SU-DHL-6 (cell line): ENCODE results near the gene STX18.

Experiments used
- H2AFZ ChIP-seq: fragments of 200-600 bp; sonication (generic); 2 replicates; pipeline ENCODE4 v1.6.1; 2014; ENCODE audit warnings: low read depth, mild to moderate bottlenecking, moderate library complexity, mixed read lengths, antibody characterized with exemption, low read length; ENCODE audit not compliant: severe bottlenecking
- H3F3A ChIP-seq: fragments of 200-600 bp; shearing (Covaris generic); 2 replicates; pipeline ENCODE4 v1.6.0; 2016; ENCODE audit warnings: antibody characterized with exemption, mild to moderate bottlenecking; ENCODE audit not compliant: insufficient read depth
- H3K27ac ChIP-seq: fragments of 200-600 bp; sonication (generic); 2 replicates; pipeline ENCODE4 v1.5.1; 2016; ENCODE audit warnings: low read depth, mild to moderate bottlenecking, low read length, moderate library complexity, mixed read lengths
- H3K27me3 ChIP-seq: fragments of 200-600 bp; sonication (generic), shearing (Covaris generic); 2 replicates; pipeline ENCODE4 v1.6.0; 2014; ENCODE audit warnings: mild to moderate bottlenecking, low read length
- H3K36me3 ChIP-seq: fragments of 200-600 bp; sonication (generic); 2 replicates; pipeline ENCODE4 v1.6.1; 2014; ENCODE audit warnings: mild to moderate bottlenecking, low read length, mixed read lengths
- H3K4me2 ChIP-seq: fragments of 300-600, 200-600 bp; shearing (Covaris generic), sonication (generic); 2 replicates; pipeline ENCODE4 v1.6.0; 2014; ENCODE audit warnings: low read length, low read depth, mild to moderate bottlenecking; ENCODE audit not compliant: poor library complexity, severe bottlenecking
- H3K4me3 ChIP-seq: fragments of 200-600 bp; sonication (generic); 2 replicates; pipeline ENCODE4 v1.5.1; 2014; ENCODE audit warnings: antibody characterized with exemption, low read length, mild to moderate bottlenecking, mixed read lengths; ENCODE audit not compliant: insufficient read depth, poor library complexity, severe bottlenecking
- H3K79me2 ChIP-seq: fragments of 200-600 bp; sonication (generic); 2 replicates; pipeline ENCODE4 v1.6.1; 2014; ENCODE audit warnings: mild to moderate bottlenecking, low read length, moderate library complexity; ENCODE audit not compliant: insufficient read depth
- H3K9ac ChIP-seq: fragments of 200-600 bp; sonication (generic); 2 replicates; pipeline ENCODE4 v1.7.0; 2014; ENCODE audit warnings: mild to moderate bottlenecking, low read length
- H3K9me2 ChIP-seq: fragments of 200-600 bp; sonication (generic); replicated peaks from 2 replicates; pipeline ENCODE4 v1.6.1; 2014; ENCODE audit warnings: low read length; ENCODE audit not compliant: insufficient read depth
- H3K9me3 ChIP-seq: fragments of 200-600 bp; sonication (generic); 2 replicates; pipeline ENCODE4 v1.6.1; 2014; ENCODE audit warnings: low read length, mixed read lengths; ENCODE audit not compliant: insufficient read depth
- H4K20me1 ChIP-seq: fragments of 200-600 bp; sonication (generic); 2 replicates; pipeline ENCODE4 v1.6.1; 2014; ENCODE audit warnings: low read depth, mild to moderate bottlenecking, antibody characterized with exemption, low read length, moderate library complexity, mixed read lengths
- EZH2phosphoT487 ChIP-seq: fragments of 200-600 bp; sonication (generic), shearing (Covaris generic); conservative IDR thresholded peaks from 2 replicates; pipeline ENCODE4 v1.6.1; 2018; ENCODE audit warnings: mild to moderate bottlenecking, antibody characterized with exemption, low read length, moderate library complexity, mixed read lengths
- TF ChIP-seq, protein P1 (sequence below): fragments of 200-600 bp; sonication (generic); IDR thresholded peaks from one replicate; pipeline ENCODE4 v1.5.1; 2017; ENCODE audit warnings: antibody characterized with exemption, mild to moderate bottlenecking, low read length, moderate library complexity; ENCODE audit not compliant: insufficient read depth, poor library complexity, severe bottlenecking

The STX18 gene

DNA sequence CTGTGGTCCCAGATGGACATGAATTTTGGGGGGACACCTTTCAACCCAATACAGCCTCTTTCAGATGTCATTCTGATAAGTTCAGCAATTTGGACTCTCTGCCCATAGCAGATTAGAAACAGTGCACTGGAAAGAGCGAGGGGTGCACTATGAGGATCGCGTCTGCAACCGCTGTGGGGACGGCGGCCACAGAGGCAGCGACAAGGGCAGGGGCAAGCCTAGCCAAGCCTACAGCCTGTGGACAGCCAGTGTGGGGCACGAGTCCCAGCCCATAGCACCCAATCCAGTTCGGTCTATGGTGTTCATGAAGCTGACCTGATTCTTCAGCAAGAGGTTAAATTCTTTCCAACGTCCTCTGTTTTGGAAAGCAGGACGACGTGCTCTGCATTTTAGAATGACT is 164.7 kb downstream of the STX18 start:
- Histone ChIP-seq H3K27ac (no peak overlapping the region), H3K9me3 (no peaks in the 10 kb centered on the region), H3F3A (no peaks in the 10 kb centered on the region), H3K4me3 (no peak overlapping the region), H3K36me3 (no peaks in the 10 kb centered on the region), H3K4me2 (no peak overlapping the region), H2AFZ (no peak overlapping the region), H3K9ac (no peak overlapping the region), H3K27me3 (no peaks in the 10 kb centered on the region), H3K79me2 (no peaks in the 10 kb centered on the region), H4K20me1 (no peaks in the 10 kb centered on the region), H3K9me2 (no peaks in the 10 kb centered on the region)
- TF ChIP-seq EZH2phosphoT487, result no peak
- TF ChIP-seq, protein P1, sequence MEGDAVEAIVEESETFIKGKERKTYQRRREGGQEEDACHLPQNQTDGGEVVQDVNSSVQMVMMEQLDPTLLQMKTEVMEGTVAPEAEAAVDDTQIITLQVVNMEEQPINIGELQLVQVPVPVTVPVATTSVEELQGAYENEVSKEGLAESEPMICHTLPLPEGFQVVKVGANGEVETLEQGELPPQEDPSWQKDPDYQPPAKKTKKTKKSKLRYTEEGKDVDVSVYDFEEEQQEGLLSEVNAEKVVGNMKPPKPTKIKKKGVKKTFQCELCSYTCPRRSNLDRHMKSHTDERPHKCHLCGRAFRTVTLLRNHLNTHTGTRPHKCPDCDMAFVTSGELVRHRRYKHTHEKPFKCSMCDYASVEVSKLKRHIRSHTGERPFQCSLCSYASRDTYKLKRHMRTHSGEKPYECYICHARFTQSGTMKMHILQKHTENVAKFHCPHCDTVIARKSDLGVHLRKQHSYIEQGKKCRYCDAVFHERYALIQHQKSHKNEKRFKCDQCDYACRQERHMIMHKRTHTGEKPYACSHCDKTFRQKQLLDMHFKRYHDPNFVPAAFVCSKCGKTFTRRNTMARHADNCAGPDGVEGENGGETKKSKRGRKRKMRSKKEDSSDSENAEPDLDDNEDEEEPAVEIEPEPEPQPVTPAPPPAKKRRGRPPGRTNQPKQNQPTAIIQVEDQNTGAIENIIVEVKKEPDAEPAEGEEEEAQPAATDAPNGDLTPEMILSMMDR, result no peak

DNA sequence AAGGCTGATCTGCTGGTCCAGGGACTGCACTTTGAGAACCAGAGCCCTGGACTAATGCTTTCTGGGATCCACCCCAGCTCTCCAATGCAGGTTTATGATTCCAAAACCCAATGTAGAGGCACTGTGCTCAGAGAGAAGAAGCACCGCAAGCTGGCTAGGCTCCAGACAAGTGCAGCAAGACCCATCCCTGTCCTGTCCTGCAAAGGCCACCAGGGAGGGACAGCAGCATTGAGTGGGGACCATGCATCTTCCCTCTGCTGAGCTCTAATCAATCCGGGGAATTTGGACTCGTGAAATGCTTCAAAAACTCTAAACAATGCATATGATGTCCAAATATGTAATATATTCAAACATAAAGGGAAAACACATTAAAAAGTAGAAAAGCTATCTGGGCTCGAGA is 165.8 kb downstream of the STX18 start:
- Histone ChIP-seq H3K9me2 (no peaks in the 10 kb centered on the region), H3K9ac (no peak overlapping the region), H2AFZ (no peak overlapping the region), H3K4me3 (no peak overlapping the region), H4K20me1 (no peaks in the 10 kb centered on the region), H3K9me3 (no peaks in the 10 kb centered on the region), H3K36me3 (no peaks in the 10 kb centered on the region), H3K4me2 (no peak overlapping the region), H3K79me2 (no peaks in the 10 kb centered on the region), H3F3A (no peaks in the 10 kb centered on the region), H3K27ac (no peak overlapping the region), H3K27me3 (no peaks in the 10 kb centered on the region)
- TF ChIP-seq, protein P1, result no peak
- TF ChIP-seq EZH2phosphoT487, result no peak

DNA sequence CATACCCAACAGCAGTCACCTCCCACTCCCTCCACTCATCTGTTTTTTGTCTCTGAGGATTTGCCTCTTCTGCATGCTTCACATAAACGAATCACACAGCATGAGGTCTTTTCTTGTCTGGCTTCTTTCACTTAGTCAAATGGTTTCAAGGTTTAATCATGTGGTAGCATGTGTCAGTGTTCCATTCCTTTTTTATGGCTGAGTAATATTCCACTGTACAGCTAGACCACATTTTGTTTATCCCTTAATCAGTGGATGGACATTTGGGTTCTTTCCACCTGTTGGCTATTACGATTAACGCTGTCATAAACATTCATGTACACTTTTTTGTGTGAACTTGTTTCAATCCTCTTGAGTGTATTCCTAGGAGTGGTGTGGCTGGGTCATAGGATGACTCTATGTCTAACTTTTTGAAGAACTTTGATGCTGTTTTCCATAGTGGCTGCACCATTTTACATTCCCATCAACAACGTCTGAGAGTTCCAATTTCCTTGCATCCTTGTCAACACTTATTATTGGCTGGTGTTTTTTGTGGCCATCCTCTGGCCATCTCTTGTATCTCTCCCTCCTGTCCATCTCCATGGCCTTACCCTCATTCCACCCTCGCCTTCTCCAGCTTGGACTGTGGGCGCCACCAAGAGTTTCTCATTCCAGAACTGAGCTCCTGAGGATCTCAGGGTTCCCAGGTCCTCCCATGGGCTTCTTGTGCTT is 167.3 kb downstream of the STX18 start:
- H3K27me3 ChIP-seq, result no peaks in the 10 kb centered on the region
- no peaks in the 10 kb centered on the region for H3K79me2 ChIP-seq

More for the DNA sequence above, 167.3 kb downstream of the STX18 start:
- Histone ChIP-seq H3F3A (no peaks in the 10 kb centered on the region), H3K9me2 (no peaks in the 10 kb centered on the region), H3K27ac (no peak overlapping the region), H4K20me1 (no peaks in the 10 kb centered on the region), H3K4me2 (no peak overlapping the region), H3K36me3 (no peaks in the 10 kb centered on the region), H3K9me3 (no peaks in the 10 kb centered on the region), H3K4me3 (no peak overlapping the region), H3K9ac (no peak overlapping the region), H2AFZ (no peak overlapping the region)
- TF ChIP-seq, protein P1, result no peak
- TF ChIP-seq EZH2phosphoT487, result no peak
